Cardiac muscle cell (in vitro differentiated cells and primary cell): Measurements from ENCODE around the gene SLC26A11. TPM values are rescaled to one million over a fixed set of nuclear protein-coding genes. Genes with fewer than 3 reads are reported as not detected.
A peak's percentile ranks its signal among the peaks of the same experiment; 100 is the strongest.

Experiments
- DNase-seq, 2 donors: peaks; one replicate each; pipeline versions ENCODE4 v3.0.0 to v3.0.0-alpha.2; 2010 to 2017; ENCODE audit warnings: low read depth in 1 of 2, low spot score in 1 of 2
- H3K27ac ChIP-seq: fragments of 200-600 bp; sonication (generic); 2 replicates; pipeline ENCODE4 v1.5.1; 2016
- H3K27me3 ChIP-seq: fragments of 200-600 bp; sonication (generic); 2 replicates; pipeline ENCODE4 v1.6.0; 2016; ENCODE audit warnings: control low read depth
- H3K36me3 ChIP-seq: fragments of 200-600 bp; sonication (generic); 2 replicates; pipeline ENCODE4 v1.5.1; 2016; ENCODE audit warnings: control low read depth
- H3K4me1 ChIP-seq: fragments of 200-600 bp; sonication (generic); 2 replicates; pipeline ENCODE4 v1.8.1; 2017; ENCODE audit warnings: low read depth, mild to moderate bottlenecking, mixed run types
- H3K4me3 ChIP-seq: fragments of 200-600 bp; sonication (generic); 2 replicates; pipeline ENCODE4 v1.5.1; 2016; ENCODE audit warnings: mild to moderate bottlenecking
- H3K9me3 ChIP-seq: fragments of 200-600 bp; sonication (generic); 2 replicates; pipeline ENCODE4 v1.5.1; 2017; ENCODE audit warnings: low read depth, mild to moderate bottlenecking, control low read depth
- CTCF ChIP-seq: IDR thresholded peaks from 2 replicates; pipeline ENCODE4 v1.5.1; 2012; ENCODE audit warnings: low read depth, mild to moderate bottlenecking, low read length
- polyA plus RNA-seq: library from polyadenylated mRNA; unstranded; fragments of >200 nt; fragmentation: Nextera tagmentation; extraction: Ambion mirVana; gene quantifications from 2 replicates; pipeline ENCODE4 v1.2.1, GENCODE V29; 2016
- total RNA-seq: library from RNA; depleted of rRNA; stranded (reverse); fragments of >200 nt; gene quantifications from 2 replicates; pipeline ENCODE4 v1.2.3, GENCODE V29; 2016

Gene SLC26A11
- total and polyA plus RNA-seq, 2 experiments from 2014 or later, result 39.0 to 46.8 TPM

DNA sequence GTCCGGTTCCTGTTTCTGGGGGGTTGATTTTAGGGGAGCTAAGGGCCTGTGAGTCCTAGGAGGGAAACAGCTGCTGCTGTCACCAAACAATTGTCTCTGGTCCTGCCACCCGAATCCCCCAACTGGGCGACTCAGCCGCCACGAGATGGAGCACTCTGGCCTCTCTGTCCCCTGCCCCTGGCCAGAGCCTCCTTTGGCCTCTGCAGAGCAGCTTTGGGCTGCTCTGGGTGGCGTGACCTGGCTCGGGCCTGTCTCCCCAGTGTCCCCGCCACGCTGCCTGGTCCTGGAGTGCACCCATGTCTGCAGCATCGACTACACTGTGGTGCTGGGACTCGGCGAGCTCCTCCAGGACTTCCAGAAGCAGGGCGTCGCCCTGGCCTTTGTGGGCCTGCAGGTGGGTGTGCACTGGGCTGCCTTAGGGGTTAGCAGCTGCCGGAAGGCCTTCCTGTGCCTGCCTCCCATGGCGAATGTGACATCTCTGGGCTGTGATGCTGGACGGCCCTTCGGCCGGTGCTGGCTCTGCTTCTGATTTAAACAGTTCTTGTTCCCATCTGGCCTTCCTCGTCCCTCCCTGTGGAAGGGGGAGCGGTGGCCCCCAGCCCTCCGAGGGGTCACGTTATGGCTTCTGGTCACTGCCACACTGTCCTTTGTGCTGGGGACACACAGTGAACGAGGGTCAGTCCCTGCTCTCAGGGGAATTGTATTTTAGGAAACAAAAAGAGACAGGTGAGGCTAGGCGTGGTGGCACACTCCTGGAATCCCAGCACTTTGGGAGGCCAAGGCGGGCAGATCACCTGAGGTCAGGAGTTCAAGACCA lies 28.9 kb downstream of the SLC26A11 start:
- Histone ChIP-seq H3K4me3 (no peak overlapping the region), H3K36me3 (peaks cover 7% of the 10 kb centered on the region), H3K9me3 (no peaks in the 10 kb centered on the region), H3K4me1 (no peaks in the 10 kb centered on the region), H3K27me3 (no peaks in the 10 kb centered on the region), H3K27ac (no peak overlapping the region)
- no peak for TF ChIP-seq CTCF
- DNase-seq, result no peak

GRCh38 chr17:80251966-80252365 lies 31.7 kb downstream of the SLC26A11 start:
- TF ChIP-seq CTCF, result no peak
- no peak for DNase-seq
- no peaks in the 10 kb centered on the region for H3K27me3 ChIP-seq
- H3K4me3 ChIP-seq, result no peak overlapping the region
- no peaks in the 10 kb centered on the region for H3K4me1 ChIP-seq
- H3K27ac ChIP-seq, result no peak overlapping the region
- H3K36me3 ChIP-seq, result peaks cover 2% of the 10 kb centered on the region
- no peaks in the 10 kb centered on the region for H3K9me3 ChIP-seq

DNA sequence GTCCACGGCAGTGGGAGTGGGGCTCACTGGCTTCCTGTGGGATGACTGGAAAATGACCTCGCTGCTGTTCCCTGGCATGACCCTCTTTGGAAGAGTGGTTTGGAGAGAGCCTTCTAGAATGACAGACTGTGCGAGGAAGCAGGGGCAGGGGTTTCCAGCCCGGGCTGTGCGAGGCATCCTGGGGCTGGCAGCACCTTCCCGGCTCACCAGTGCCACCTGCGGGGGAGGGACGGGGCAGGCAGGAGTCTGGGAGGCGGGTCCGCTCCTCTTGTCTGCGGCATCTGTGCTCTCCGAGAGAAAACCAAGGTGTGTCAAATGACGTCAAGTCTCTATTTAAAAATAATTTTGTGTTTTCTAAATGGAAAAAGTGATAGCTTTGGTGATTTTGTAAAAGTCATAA lies 32.6 kb downstream of the SLC26A11 start:
- peak; percentile 42 for TF ChIP-seq CTCF
- Histone ChIP-seq H3K4me1 (no peaks in the 10 kb centered on the region), H3K9me3 (no peaks in the 10 kb centered on the region), H3K27ac (no peak overlapping the region), H3K4me3 (no peak overlapping the region), H3K27me3 (no peaks in the 10 kb centered on the region), H3K36me3 (peaks cover 2% of the 10 kb centered on the region)
- peak; percentile 33 to 41 for DNase-seq

GRCh38 chr17:80253631-80254395 lies 33.6 kb downstream of the SLC26A11 start:
- H3K4me1 ChIP-seq, result no peaks in the 10 kb centered on the region
- H3K9me3 ChIP-seq, result no peaks in the 10 kb centered on the region
- H3K27me3 ChIP-seq, result no peaks in the 10 kb centered on the region
- H3K27ac ChIP-seq, result no peak overlapping the region
- DNase-seq, result no peak
- H3K36me3 ChIP-seq, result peaks cover 2% of the 10 kb centered on the region
- H3K4me3 ChIP-seq, result no peak overlapping the region
- no peak for TF ChIP-seq CTCF

DNA sequence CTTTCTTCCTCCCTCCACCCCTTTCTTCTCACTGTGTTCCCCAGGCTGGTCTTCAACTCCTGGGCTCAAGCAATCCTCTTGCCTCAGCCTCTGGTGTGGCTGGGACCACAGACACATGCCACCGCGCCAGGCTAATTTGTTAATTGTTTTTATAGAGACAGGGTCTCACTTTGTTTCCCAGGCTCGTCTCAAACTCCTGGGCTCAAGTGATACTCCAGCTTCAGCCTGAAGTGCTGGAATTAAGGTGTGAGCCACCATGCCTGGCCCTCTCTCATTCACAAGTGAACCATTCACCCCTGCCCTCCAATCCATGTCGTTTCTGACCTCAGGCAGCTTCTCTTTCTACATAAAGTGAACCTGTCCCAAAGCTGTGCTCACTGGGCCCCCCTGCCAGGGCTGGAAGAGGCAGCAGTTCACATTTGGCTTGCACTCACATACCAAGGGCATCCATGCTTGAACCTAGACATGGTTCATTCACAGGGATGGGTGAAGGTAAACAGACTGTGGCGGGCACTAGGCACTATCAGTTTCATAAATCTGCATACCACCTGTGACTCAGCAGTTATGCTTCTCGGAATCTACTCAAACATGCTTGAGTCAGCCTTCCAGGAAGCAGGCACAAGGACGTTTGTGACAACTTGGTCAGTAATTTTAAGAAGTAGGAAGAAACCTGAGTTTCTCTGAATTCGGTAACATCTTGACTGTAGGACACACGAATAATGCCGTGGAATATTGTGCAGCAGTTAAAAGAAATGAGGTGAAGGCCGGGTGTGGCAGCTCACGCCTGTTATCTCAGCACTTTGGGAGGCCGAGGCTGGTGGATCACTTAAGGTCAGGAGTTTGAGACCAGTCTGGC lies 34.4 kb downstream of the SLC26A11 start:
- H3K4me1 ChIP-seq, result no peaks in the 10 kb centered on the region
- DNase-seq, result peak in 1 of 2 donors; percentile 74
- TF ChIP-seq CTCF, result no peak
- H3K9me3 ChIP-seq, result no peaks in the 10 kb centered on the region
- H3K4me3 ChIP-seq, result no peak overlapping the region
- no peak overlapping the region for H3K27ac ChIP-seq
- H3K36me3 ChIP-seq, result peaks cover 2% of the 10 kb centered on the region
- H3K27me3 ChIP-seq, result no peaks in the 10 kb centered on the region
